GM12874 (cell line): ENCODE results near the gene GINS2.

Experiments used
- CTCF ChIP-seq: IDR thresholded peaks from 2 replicates; pipeline ENCODE4 v1.5.1; 2011; ENCODE audit warnings: low read depth, mild to moderate bottlenecking, control low read depth, low read length, moderate library complexity; ENCODE audit not compliant: insufficient read depth

The GINS2 gene

DNA sequence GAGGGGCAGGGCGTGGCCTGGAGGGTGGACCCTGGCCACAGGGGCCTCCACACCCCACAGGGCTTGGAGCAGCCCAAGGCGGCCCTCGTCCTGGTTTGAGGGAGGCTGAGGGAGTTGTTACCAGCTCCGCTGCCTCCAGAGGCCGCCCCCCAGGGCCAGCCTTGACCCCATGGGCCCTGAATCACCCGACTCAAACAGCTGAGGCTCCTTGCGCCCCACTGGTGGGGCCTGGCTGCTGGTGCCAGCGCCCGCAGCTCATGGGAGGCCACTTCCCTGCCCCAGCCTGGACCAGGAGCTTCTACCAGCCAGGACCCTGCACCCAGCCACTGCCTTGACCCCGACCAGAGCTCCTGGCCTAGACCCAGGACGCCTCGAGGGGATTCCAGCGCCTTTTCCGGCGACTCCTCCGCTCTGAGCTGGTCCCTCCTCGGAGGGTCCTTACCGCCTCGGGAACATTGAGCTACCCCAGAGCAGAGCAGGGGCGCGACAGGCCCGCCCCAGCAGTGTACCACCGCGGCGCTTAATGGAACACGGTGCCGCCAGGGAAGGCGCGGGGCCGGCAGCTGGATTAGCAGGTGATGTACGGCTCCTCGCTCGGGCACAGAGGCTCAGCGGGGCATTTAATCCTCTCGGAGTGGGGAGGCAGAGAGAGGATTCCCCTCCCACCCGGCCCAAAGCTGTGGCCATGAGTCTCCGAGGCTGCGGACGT is 38.5 kb downstream of the GINS2 start:
- no peak for TF ChIP-seq CTCF

DNA sequence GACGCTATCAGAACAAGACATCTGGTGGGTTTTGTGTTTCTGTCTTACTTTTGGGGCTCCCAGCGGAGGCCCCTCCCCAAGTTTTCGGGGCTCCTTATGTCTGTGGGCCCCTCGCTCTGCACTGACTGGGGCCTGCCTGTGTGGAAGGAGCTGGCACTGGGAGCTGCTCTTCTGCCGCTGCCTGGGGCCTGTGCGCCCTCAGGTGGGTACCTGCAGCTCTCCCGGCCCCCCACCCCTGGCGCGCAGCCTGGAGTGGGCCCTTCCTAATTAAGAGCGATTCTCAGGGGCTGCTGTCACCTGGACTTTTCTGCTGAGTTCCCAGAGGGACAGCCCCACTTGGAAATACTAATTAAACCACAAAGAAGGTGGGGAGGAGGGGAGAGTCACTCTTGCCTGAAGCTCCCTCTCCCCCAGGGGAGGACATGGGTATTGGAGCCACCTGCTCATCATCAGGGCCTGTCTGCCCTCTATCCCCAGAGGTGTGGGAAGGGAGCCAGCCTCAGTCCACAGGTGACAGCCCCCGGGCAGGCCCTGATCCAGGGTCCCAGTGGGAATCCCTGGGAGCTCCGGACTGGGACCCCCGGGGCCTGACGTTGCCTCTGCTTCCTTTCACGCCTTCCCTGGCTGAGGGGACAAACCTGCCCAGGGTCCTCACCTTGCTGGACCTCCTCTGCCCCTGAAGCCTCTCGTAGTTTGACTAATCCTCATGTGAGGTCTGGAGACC is 39.2 kb downstream of the GINS2 start:
- no peak for TF ChIP-seq CTCF

DNA sequence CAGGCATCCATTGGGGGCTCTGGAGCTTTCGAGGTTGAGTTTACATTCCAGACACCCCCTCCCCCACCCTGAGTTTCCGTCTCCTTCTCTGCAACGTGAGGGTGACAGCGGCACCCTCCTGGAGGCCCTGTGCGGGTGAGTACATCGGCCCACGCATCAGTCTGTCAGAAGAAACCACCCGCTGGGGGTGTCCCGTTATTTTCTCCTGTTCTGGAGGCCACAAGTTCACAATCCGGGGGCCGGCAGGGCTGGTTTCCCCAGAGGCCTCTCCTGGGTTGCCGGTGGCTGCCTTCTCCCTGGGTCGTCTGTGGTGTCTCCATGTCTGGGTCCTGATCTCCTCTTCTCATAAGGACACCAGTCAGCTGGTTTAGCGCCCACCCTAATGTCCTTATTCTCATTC is 39.9 kb downstream of the GINS2 start:
- TF ChIP-seq CTCF, result no peak

- no peak for TF ChIP-seq CTCF
These were observed 40.6 kb downstream of the GINS2 start for GRCh38 chr16:85648070-85648714.

- TF ChIP-seq CTCF, result no peak
These were observed 41.8 kb downstream of the GINS2 start for GRCh38 chr16:85646976-85647375.

GRCh38 chr16:85646358-85646907 is 42.3 kb downstream of the GINS2 start:
- no peak for TF ChIP-seq CTCF

GRCh38 chr16:85645021-85645589 is 43.6 kb downstream of the GINS2 start:
- TF ChIP-seq CTCF, result no peak
